Colonic mucosa (tissue), 4 donors: ENCODE data around the gene USH2A. TPM values are rescaled to one million over a fixed set of nuclear protein-coding genes. Genes with fewer than 3 reads are reported as not detected.

ENCODE experiments used
- DNase-seq: peaks from one replicate; pipeline ENCODE4 v3.0.0-alpha.2; 2020
- H3K27ac ChIP-seq: fragments of 200-600 bp; one replicate; pipeline ENCODE4 v1.8.0; 2021
- H3K27me3 ChIP-seq: fragments of 200-600 bp; one replicate; pipeline ENCODE4 v1.8.0; 2021
- H3K36me3 ChIP-seq: fragments of 200-600 bp; one replicate; pipeline ENCODE4 v1.8.0; 2021
- H3K4me1 ChIP-seq: fragments of 200-600 bp; one replicate; pipeline ENCODE4 v1.8.0; 2021; ENCODE audit warnings: mild to moderate bottlenecking
- H3K4me3 ChIP-seq: fragments of 200-600 bp; one replicate; pipeline ENCODE4 v1.8.0; 2021
- H3K9ac ChIP-seq, 2 donors: one replicate each; pipeline ENCODE4 v1.7.0; 2013; ENCODE audit warnings: control low read depth in 2 of 2, low read depth in 2 of 2, low read length in 2 of 2
- H3K9me3 ChIP-seq: fragments of 200-600 bp; one replicate; pipeline ENCODE4 v1.8.0; 2021
- intact Hi-C: fragments of 100-400 bp; cut with DNase I; formaldehyde crosslinking; loops from one replicate; pipeline ENCODE4 v1.14.1; 2022
- total RNA-seq, 2 donors: library from RNA; stranded (reverse); fragmentation: NEBNext Ultra II Directional in 1 of 2; extraction: Animal tissue kit (Norgen Biotek cat#: 25700) in 1 of 2; gene quantifications; one replicate each; pipeline ENCODE4 v1.2.1, GENCODE V29; 2021
- TF ChIP-seq, protein P1 (sequence below): fragments of 200-600 bp; IDR thresholded peaks from one replicate; pipeline ENCODE4 v1.8.0; 2022; ENCODE audit warnings: antibody characterized with exemption, mild to moderate bottlenecking
- donor health status: healthy.
- donor health status: DM: no; HTN: no; CAD: no.
- donor health status: DM: no; HTN: no; CAD: no.

The USH2A gene
- total RNA-seq, 2 donors from 2014 or later = 0.02 TPM; not detected in 1

DNA sequence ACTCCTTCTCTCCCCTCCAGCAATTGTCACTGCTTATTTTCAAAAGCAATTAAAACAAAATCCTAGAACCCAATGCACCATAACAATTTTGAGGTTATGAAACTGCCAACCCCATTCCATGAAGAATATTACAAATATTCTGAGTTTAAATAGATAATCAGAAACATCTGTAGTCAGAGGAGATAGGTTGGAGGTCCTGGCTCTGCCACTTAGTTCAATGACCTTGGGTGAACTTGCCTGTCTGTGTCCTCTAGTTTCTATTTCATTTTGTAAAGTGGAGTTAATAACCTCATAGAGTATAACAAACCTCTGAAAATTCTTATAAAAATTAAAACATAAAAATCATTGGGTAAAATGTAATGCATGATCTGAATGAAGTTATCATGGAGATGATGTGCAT, 691.5 kb downstream of the USH2A start:
- H3K27me3 ChIP-seq = no peaks in the 10 kb centered on the region
- H3K9ac ChIP-seq = no peak overlapping the region
- intact Hi-C loops = no loop called here
- no peak for DNase-seq
- H3K4me1 ChIP-seq = no peaks in the 10 kb centered on the region
- H3K4me3 ChIP-seq = no peak overlapping the region
- TF ChIP-seq, protein P1, sequence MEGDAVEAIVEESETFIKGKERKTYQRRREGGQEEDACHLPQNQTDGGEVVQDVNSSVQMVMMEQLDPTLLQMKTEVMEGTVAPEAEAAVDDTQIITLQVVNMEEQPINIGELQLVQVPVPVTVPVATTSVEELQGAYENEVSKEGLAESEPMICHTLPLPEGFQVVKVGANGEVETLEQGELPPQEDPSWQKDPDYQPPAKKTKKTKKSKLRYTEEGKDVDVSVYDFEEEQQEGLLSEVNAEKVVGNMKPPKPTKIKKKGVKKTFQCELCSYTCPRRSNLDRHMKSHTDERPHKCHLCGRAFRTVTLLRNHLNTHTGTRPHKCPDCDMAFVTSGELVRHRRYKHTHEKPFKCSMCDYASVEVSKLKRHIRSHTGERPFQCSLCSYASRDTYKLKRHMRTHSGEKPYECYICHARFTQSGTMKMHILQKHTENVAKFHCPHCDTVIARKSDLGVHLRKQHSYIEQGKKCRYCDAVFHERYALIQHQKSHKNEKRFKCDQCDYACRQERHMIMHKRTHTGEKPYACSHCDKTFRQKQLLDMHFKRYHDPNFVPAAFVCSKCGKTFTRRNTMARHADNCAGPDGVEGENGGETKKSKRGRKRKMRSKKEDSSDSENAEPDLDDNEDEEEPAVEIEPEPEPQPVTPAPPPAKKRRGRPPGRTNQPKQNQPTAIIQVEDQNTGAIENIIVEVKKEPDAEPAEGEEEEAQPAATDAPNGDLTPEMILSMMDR = no peak
- H3K9me3 ChIP-seq = no peaks in the 10 kb centered on the region
- H3K36me3 ChIP-seq = no peaks in the 10 kb centered on the region
- no peak overlapping the region for H3K27ac ChIP-seq

- DNase-seq = no peak
- Histone ChIP-seq H3K4me1 (no peaks in the 10 kb centered on the region), H3K27me3 (no peaks in the 10 kb centered on the region), H3K9ac (no peak overlapping the region), H3K36me3 (no peaks in the 10 kb centered on the region), H3K27ac (no peak overlapping the region), H3K4me3 (no peak overlapping the region), H3K9me3 (no peaks in the 10 kb centered on the region)
- intact Hi-C loops = no loop called here
- TF ChIP-seq, protein P1 = no peak
Observed at GRCh38 chr1:215730600-215730999, 692.6 kb downstream of the USH2A start.

DNA sequence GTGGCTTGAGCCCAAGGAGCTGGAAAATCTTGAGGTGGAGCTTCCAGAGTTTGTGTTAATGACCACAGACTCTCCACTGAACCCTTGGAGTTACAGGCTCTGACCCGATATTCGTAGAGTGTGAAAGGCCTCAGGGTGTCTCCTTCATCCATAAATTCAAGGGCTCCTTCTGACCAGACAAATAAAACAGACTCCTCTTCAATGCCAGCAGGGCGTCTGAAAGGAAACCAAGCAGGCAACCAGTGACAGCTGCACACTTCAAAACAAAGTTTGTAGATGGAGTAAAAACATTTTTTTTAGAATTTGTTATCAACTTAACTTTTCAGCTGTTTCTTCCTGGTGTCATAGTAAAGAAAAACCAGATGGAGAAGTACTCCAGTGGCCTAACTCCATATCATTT, 695.1 kb downstream of the USH2A start:
- intact Hi-C loops = no loop called here
- TF ChIP-seq, protein P1 = no peak
- no peaks in the 10 kb centered on the region for H3K4me1 ChIP-seq
- H3K27ac ChIP-seq = no peak overlapping the region
- DNase-seq = no peak
- no peaks in the 10 kb centered on the region for H3K27me3 ChIP-seq
- H3K9me3 ChIP-seq = no peaks in the 10 kb centered on the region
- no peak overlapping the region for H3K9ac ChIP-seq
- H3K36me3 ChIP-seq = no peaks in the 10 kb centered on the region
- H3K4me3 ChIP-seq = no peak overlapping the region

GRCh38 chr1:215720126-215720525, 703.1 kb downstream of the USH2A start:
- Histone ChIP-seq H3K9me3 (no peaks in the 10 kb centered on the region), H3K27me3 (no peaks in the 10 kb centered on the region), H3K9ac (no peak overlapping the region), H3K4me1 (no peaks in the 10 kb centered on the region), H3K36me3 (no peaks in the 10 kb centered on the region), H3K27ac (no peak overlapping the region), H3K4me3 (no peak overlapping the region)
- intact Hi-C loops = no loop called here
- TF ChIP-seq, protein P1 = no peak
- DNase-seq = no peak

DNA sequence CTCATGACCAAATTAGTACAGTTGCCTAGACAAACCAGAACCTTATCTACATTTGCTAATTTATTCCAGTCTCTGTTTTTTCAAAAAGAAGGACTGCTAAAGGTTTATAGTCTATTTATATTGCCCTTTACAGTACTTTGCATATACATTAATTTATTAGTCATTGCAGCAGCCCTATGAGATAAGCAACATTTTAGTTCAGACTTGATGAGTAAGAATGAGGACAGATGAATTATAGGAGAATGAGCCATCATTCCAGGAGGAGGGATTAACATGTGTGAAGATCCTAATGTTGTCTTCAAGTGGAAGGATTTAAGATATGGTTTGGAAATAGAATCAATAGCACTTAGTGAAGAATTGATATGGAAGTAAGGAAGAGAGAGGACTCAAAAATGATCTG, 703.7 kb downstream of the USH2A start:
- no peak overlapping the region for H3K9ac ChIP-seq
- H3K4me1 ChIP-seq = no peaks in the 10 kb centered on the region
- no peak for DNase-seq
- H3K27me3 ChIP-seq = no peaks in the 10 kb centered on the region
- no peak overlapping the region for H3K4me3 ChIP-seq
- no peak overlapping the region for H3K27ac ChIP-seq
- intact Hi-C loops = no loop called here
- TF ChIP-seq, protein P1 = no peak
- no peaks in the 10 kb centered on the region for H3K36me3 ChIP-seq
- no peaks in the 10 kb centered on the region for H3K9me3 ChIP-seq
